Activated naive CD4-positive, alpha-beta T cell treated with anti-CD3 and anti-CD28 coated beads, Interleukin-2, amount 50 U/mL, for 72 hours (primary cell): ENCODE results near the gene TCF21. TPM values are rescaled to one million over a fixed set of nuclear protein-coding genes. Genes with fewer than 3 reads are reported as not detected.

Experiments used
- total RNA-seq, 2 donors: library from RNA; stranded (reverse); gene quantifications; one replicate each; pipeline ENCODE4 v1.2.3, GENCODE V29; 2022

The TCF21 gene
- total RNA-seq, 2 donors from 2014 or later = not detected

Other genes with a start within 250 kb of the TCF21 start
- gene TBPL1, start 64.1 kb downstream of the TCF21 start, total RNA-seq = 10 to 100 TPM; 11.9 to 24.4 TPM
- under 1 TPM; 0.18 to 0.51 TPM for gene SLC2A12, start 163.5 kb downstream of the TCF21 start, total RNA-seq